T-cell (primary cell): ENCODE measurements around the gene ALCAM. TPM values are rescaled to one million over a fixed set of nuclear protein-coding genes. Genes with fewer than 3 reads are reported as not detected.
"Not testable (repeated sequence)": the region's sequence is repeated elsewhere in the genome, so short reads cannot be mapped to it uniquely, and the experiment has no call there.

Experiments used
- ATAC-seq, 4 experiments: fragments of 200-7000 bp in 3 of 4; fragments of 150-1000 bp in 1 of 4; cut with Tn5 transposase; replicated peaks in 1 of 4; 1 replicate in 3 of 4; 2 replicates in 1 of 4; pipeline ENCODE4 v1.10.0; 2021; ENCODE audit warnings: moderate library complexity in 3 of 4, mild to moderate bottlenecking in 2 of 4, moderate number of reproducible peaks in 1 of 4
- CTCF ChIA-PET, 2 donors: fragments of 300-600 bp; sonication (Branson Sonifier 250); formaldehyde crosslinking; loops; one replicate each; lab custom pipeline; 2022; ENCODE audit warnings: antibody characterized with exemption in 2 of 2; lab: Charles Lee
- POLR2A ChIA-PET, 2 donors: fragments of 300-600 bp; sonication (Branson Sonifier 250); formaldehyde crosslinking; loops; one replicate each; lab custom pipeline; 2022; ENCODE audit warnings: antibody characterized with exemption in 2 of 2; lab: Charles Lee
- DNase-seq, 35 experiments: peaks; one replicate each; pipeline versions ENCODE4 v3.0.0 to v3.0.0-alpha.2; 2013 to 2023
- H3K27ac ChIP-seq: one replicate; pipeline ENCODE4 v1.5.1; 2013; ENCODE audit warnings: low read length
- H3K27me3 ChIP-seq, 2 experiments: replicated peaks in 1 of 2; 1 replicate in 1 of 2; 2 replicates in 1 of 2; pipeline versions ENCODE4 v1.6.1 to v1.7.0; 2013; ENCODE audit warnings: low read length in 1 of 2, mixed read lengths in 1 of 2; ENCODE audit not compliant: control insufficient read depth in 2 of 2, insufficient read depth in 2 of 2; ENCODE audit errors: extremely low read depth in 1 of 2
- H3K36me3 ChIP-seq, 2 donors: 1 replicate in 1 of 2; 2 replicates in 1 of 2; pipeline versions ENCODE4 v1.6.1 to v1.7.0; 2013; ENCODE audit warnings: low read length in 1 of 2; ENCODE audit not compliant: control insufficient read depth in 2 of 2, insufficient read depth in 1 of 2; ENCODE audit errors: extremely low read depth in 1 of 2
- H3K4me1 ChIP-seq, 2 experiments: 1 replicate in 1 of 2; 2 replicates in 1 of 2; pipeline versions ENCODE4 v1.6.1 to v1.7.0; 2013; ENCODE audit warnings: low read length in 2 of 2, mixed read lengths in 1 of 2; ENCODE audit not compliant: insufficient read depth in 2 of 2, control insufficient read depth in 1 of 2; ENCODE audit errors: extremely low read depth in 1 of 2
- H3K4me3 ChIP-seq, 2 donors: 1 replicate in 1 of 2; 2 replicates in 1 of 2; pipeline versions ENCODE4 v1.5.1 to v1.7.0; 2013; ENCODE audit warnings: mild to moderate bottlenecking in 2 of 2, low read length in 1 of 2, moderate library complexity in 1 of 2; ENCODE audit not compliant: control insufficient read depth in 1 of 2; ENCODE audit errors: extremely low read depth in 1 of 2
- H3K9me3 ChIP-seq: 2 replicates; pipeline ENCODE4 v1.7.0; 2013
- H3K27ac Mint-ChIP-seq, 2 donors: one replicate each; pipeline ENCODE4 v1.8.0; 2020 to 2021; ENCODE audit warnings: mild to moderate bottlenecking in 2 of 2, mixed read lengths in 2 of 2
- H3K27me3 Mint-ChIP-seq, 2 donors: one replicate each; pipeline ENCODE4 v1.8.0; 2021 to 2022; ENCODE audit warnings: mixed read lengths in 2 of 2
- H3K36me3 Mint-ChIP-seq: one replicate; pipeline ENCODE4 v1.8.0; 2021; ENCODE audit warnings: mixed read lengths
- H3K4me1 Mint-ChIP-seq, 3 donors: one replicate each; pipeline ENCODE4 v1.8.0; 2020 to 2022; ENCODE audit warnings: mixed read lengths in 3 of 3, mild to moderate bottlenecking in 1 of 3
- H3K4me3 Mint-ChIP-seq, 3 donors: one replicate each; pipeline ENCODE4 v1.8.0; 2020 to 2022; ENCODE audit warnings: mild to moderate bottlenecking in 3 of 3, mixed read lengths in 3 of 3, moderate library complexity in 3 of 3
- H3K9me3 Mint-ChIP-seq, 3 donors: one replicate each; pipeline ENCODE4 v1.8.0; 2020 to 2022; ENCODE audit warnings: mixed read lengths in 3 of 3
- WGBS: methylation state at CpG from one replicate; pipeline ENCODE4 v1.1.5; 2013; ENCODE audit warnings: missing lambda C conversion rate; ENCODE audit not compliant: insufficient coverage; 5-methylcytosine and 5-hydroxymethylcytosine counted together
- total RNA-seq, 35 experiments: library from RNA in 6 of 35; stranded (reverse) in 6 of 35; fragments of 120-200 nt in 1 of 35; gene quantifications; one replicate each; pipeline versions ENCODE4 v1.2.1 to v1.2.4 and lab custom pipeline; 2013 to 2026

Gene ALCAM
- total RNA-seq, 5 donors from 2014 or later (not counting 1 experiment from before 2014, with no cell fraction given) = 3.4 to 6.2 (median 4.6) TPM

- H3K27ac Mint-ChIP-seq, H3K36me3 ChIP-seq, POLR2A ChIA-PET: not testable (repeated sequence)
Measured at GRCh38 chr3:105602286-105602685, 235.6 kb downstream of the ALCAM start.

GRCh38 chr3:105603516-105603915 is 236.8 kb downstream of the ALCAM start:
- CTCF ChIA-PET = interaction anchor here in 1 of 2 donors (0.6 kb wide), 1 partner anchor 50 kb away, joined by 5 read pairs; no protein-coding TSS in a partner anchor
- H3K27me3 Mint-ChIP-seq, H3K4me1 Mint-ChIP-seq, H3K4me3 Mint-ChIP-seq, H3K9me3 Mint-ChIP-seq, H3K36me3 Mint-ChIP-seq, POLR2A ChIA-PET, H3K4me1 ChIP-seq, ATAC-seq, H3K36me3 ChIP-seq, H3K27ac Mint-ChIP-seq, H3K4me3 ChIP-seq, DNase-seq, H3K27ac ChIP-seq, H3K27me3 ChIP-seq, H3K9me3 ChIP-seq: not testable (repeated sequence)
- no CpG with 5 or more reads among the region's 1 CpG for WGBS

More at GRCh38 chr3:105602286-105602685, 235.6 kb downstream of the ALCAM start:
- H3K4me3 Mint-ChIP-seq, ATAC-seq, H3K4me1 Mint-ChIP-seq, H3K27me3 ChIP-seq, H3K9me3 Mint-ChIP-seq, H3K9me3 ChIP-seq, CTCF ChIA-PET, H3K4me3 ChIP-seq, H3K27me3 Mint-ChIP-seq, H3K36me3 Mint-ChIP-seq, DNase-seq, H3K27ac ChIP-seq, H3K4me1 ChIP-seq: not testable (repeated sequence)
- WGBS = 85% methylated on average over 3 of the region's 3 CpGs

- no peaks in the 10 kb centered on the region for H3K27me3 ChIP-seq
- CTCF ChIA-PET = no interaction called here
- ATAC-seq (no peak), DNase-seq (no peak)
- H3K4me1 ChIP-seq = no peaks in the 10 kb centered on the region
- H3K9me3 Mint-ChIP-seq = no peaks in the 10 kb centered on the region
- H3K27ac Mint-ChIP-seq = no peak overlapping the region
- H3K36me3 Mint-ChIP-seq = no peaks in the 10 kb centered on the region
- H3K4me3 Mint-ChIP-seq = no peak overlapping the region
- H3K27me3 Mint-ChIP-seq = no peaks in the 10 kb centered on the region
- no peaks in the 10 kb centered on the region for H3K4me1 Mint-ChIP-seq
- H3K9me3 ChIP-seq = no peaks in the 10 kb centered on the region
- POLR2A ChIA-PET = no interaction called here
- H3K36me3 ChIP-seq = no peaks in the 10 kb centered on the region
- no peak overlapping the region for H3K4me3 ChIP-seq
- no peak overlapping the region for H3K27ac ChIP-seq
Measured at GRCh38 chr3:105606016-105606415, 239.3 kb downstream of the ALCAM start.

- CTCF ChIA-PET = no interaction called here
- H3K36me3 Mint-ChIP-seq = no peaks in the 10 kb centered on the region
Measured at GRCh38 chr3:105608623-105609022, 241.9 kb downstream of the ALCAM start.

GRCh38 chr3:105610473-105610872 is 243.8 kb downstream of the ALCAM start:
- POLR2A ChIA-PET = interaction anchor here in 1 of 2 donors (0.6 kb wide), 1 partner anchor 280 kb away, joined by 4 read pairs; no protein-coding TSS in a partner anchor
- no CpG with 5 or more reads among the region's 4 CpGs for WGBS
- no peaks in the 10 kb centered on the region for H3K36me3 ChIP-seq
- CTCF ChIA-PET = no interaction called here
- Mint-ChIP-seq H3K4me3 (no peak overlapping the region), H3K27ac (no peak overlapping the region), H3K36me3 (no peaks in the 10 kb centered on the region), H3K27me3 (peaks cover 0 to 2% of the 10 kb centered on the region in 2 donors), H3K9me3 (no peaks in the 10 kb centered on the region), H3K4me1 (no peaks in the 10 kb centered on the region)
- H3K27ac ChIP-seq = no peak overlapping the region
- no peaks in the 10 kb centered on the region for H3K27me3 ChIP-seq
- ATAC-seq = no peak
- no peak overlapping the region for H3K4me3 ChIP-seq
- no peaks in the 10 kb centered on the region for H3K9me3 ChIP-seq
- H3K4me1 ChIP-seq = no peaks in the 10 kb centered on the region
- DNase-seq = no peak

More at GRCh38 chr3:105608623-105609022, 241.9 kb downstream of the ALCAM start:
- no peak for DNase-seq
- H3K36me3 ChIP-seq = no peaks in the 10 kb centered on the region
- no peak overlapping the region for H3K4me3 Mint-ChIP-seq
- no peaks in the 10 kb centered on the region for H3K9me3 Mint-ChIP-seq
- no peaks in the 10 kb centered on the region for H3K4me1 Mint-ChIP-seq
- no peaks in the 10 kb centered on the region for H3K4me1 ChIP-seq
- WGBS = 85% methylated on average over 9 of the region's 17 CpGs
- no peaks in the 10 kb centered on the region for H3K27me3 Mint-ChIP-seq
- no peaks in the 10 kb centered on the region for H3K27me3 ChIP-seq
- H3K27ac Mint-ChIP-seq = no peak overlapping the region
- H3K27ac ChIP-seq = no peak overlapping the region
- no peak for ATAC-seq
- H3K9me3 ChIP-seq = no peaks in the 10 kb centered on the region
- no peak overlapping the region for H3K4me3 ChIP-seq
- POLR2A ChIA-PET = no interaction called here

- Histone ChIP-seq H3K27me3 (no peaks in the 10 kb centered on the region), H3K9me3 (no peaks in the 10 kb centered on the region), H3K36me3 (no peaks in the 10 kb centered on the region), H3K4me3 (no peak overlapping the region), H3K27ac (no peak overlapping the region), H3K4me1 (no peaks in the 10 kb centered on the region)
- Mint-ChIP-seq H3K9me3 (no peaks in the 10 kb centered on the region), H3K27me3 (peaks cover 0 to 2% of the 10 kb centered on the region in 2 donors), H3K27ac (no peak overlapping the region), H3K4me1 (no peaks in the 10 kb centered on the region), H3K4me3 (no peak overlapping the region), H3K36me3 (no peaks in the 10 kb centered on the region)
- DNase-seq (no peak), ATAC-seq (no peak)
- ChIA-PET POLR2A (no interaction called here), CTCF (no interaction called here)
- 83% methylated on average over 3 of the region's 5 CpGs for WGBS
Measured at GRCh38 chr3:105611304-105612192, 244.8 kb downstream of the ALCAM start.
